ENCODE results near the gene TFDP2. TPM values are rescaled to one million over a fixed set of nuclear protein-coding genes. Genes with fewer than 3 reads are reported as not detected.

The TFDP2 gene
- total RNA-seq, 1 experiment from 2014 or later = 55.4 TPM

- peaks cover 7 to 11% of the 10 kb centered on the region in 2 experiments for H3K4me1 ChIP-seq (ENCODE audit: control insufficient read depth in 1 of 2, insufficient read depth in 2 of 2, low read length in 2 of 2)
- ChIA-PET POLR2A (no interaction called here), CTCF (no interaction called here), RAD21 (ENCODE audit: low non-redundant PET in 1 of 2, low total read pairs in 2 of 2, uncharacterized antibody in 2 of 2, unreplicated experiment in 2 of 2) (no interaction called here)
- H3K27ac ChIP-seq (ENCODE audit: low read depth, low read length) = no peak overlapping the region
- H3K4me2 ChIP-seq (ENCODE audit: low read length) = no peak overlapping the region
- no peaks in the 10 kb centered on the region for H4K20me1 ChIP-seq (ENCODE audit: insufficient read depth)
- no peaks in the 10 kb centered on the region for H3K79me2 ChIP-seq (ENCODE audit: insufficient read depth, low read length)
- H2AFZ ChIP-seq (ENCODE audit: low read depth, low read length, poor library complexity, severe bottlenecking) = no peak overlapping the region
- no peaks in the 10 kb centered on the region for H3K9me3 ChIP-seq (ENCODE audit: control insufficient read depth in 1 of 2, insufficient read depth in 1 of 2, low read depth in 1 of 2, low read length in 2 of 2)
- no peak overlapping the region for H3K9ac ChIP-seq (ENCODE audit: low read length)
- no TSS peak for BruUV-seq (replicated peaks)
- ATAC-seq (no peak), DNase-seq (ENCODE audit: low read depth, low spot score) (no peak)
- H3K27me3 ChIP-seq (ENCODE audit: insufficient read depth, low read length) = no peaks in the 10 kb centered on the region
- intact Hi-C loops (cut with micrococcal nuclease) = no loop called here
- TF ChIP-seq TCF7L2 (IDR thresholded peaks at IDR 0.05; ENCODE audit: borderline replicate concordance, extremely low read depth, insufficient read depth, insufficient read length) (no peak), ATF3 (IDR thresholded peaks at IDR 0.05) (no peak), ZNF274 (IDR thresholded peaks at IDR 0.05; ENCODE audit: low read depth, low read length) (no peak), EZH2phosphoT487 (IDR thresholded peaks at IDR 0.05; ENCODE audit: borderline replicate concordance) (no peak), YY1 (IDR thresholded peaks at IDR 0.05; ENCODE audit: extremely low read depth, insufficient replicate concordance, low read depth, low read length) (no peak), FOSL1 (IDR thresholded peaks at IDR 0.05; ENCODE audit: low read depth) (no peak), JUND (IDR thresholded peaks at IDR 0.05) (no peak), POLR2AphosphoS5 (IDR thresholded peaks at IDR 0.05; ENCODE audit: low read depth, low read length) (no peak)
- H3K36me3 ChIP-seq (ENCODE audit: control insufficient read depth in 1 of 2, insufficient read depth in 2 of 2, low read length in 2 of 2) = no peaks in the 10 kb centered on the region
- no peaks in the 10 kb centered on the region for H3K9me2 ChIP-seq (ENCODE audit: insufficient read depth)
- no peak overlapping the region for H3K4me3 ChIP-seq (replicated peaks in 1 of 2; ENCODE audit: low read depth in 1 of 2, low read length in 2 of 2)
Measured at GRCh38 chr3:142150271-142150670, 927 bp upstream of the TFDP2 start.

GRCh38 chr3:142149673-142149992, 289 bp upstream of the TFDP2 start:
- intact Hi-C loops (cut with micrococcal nuclease) = no loop called here
- Histone ChIP-seq H2AFZ (ENCODE audit: low read depth, low read length, poor library complexity, severe bottlenecking) (peak overlapping the region; percentile 37), H3K9ac (ENCODE audit: low read length) (peak overlapping the region; percentile 77), H3K27me3 (ENCODE audit: insufficient read depth, low read length) (no peaks in the 10 kb centered on the region), H3K4me2 (ENCODE audit: low read length) (peak overlapping the region; percentile 79), H3K4me1 (ENCODE audit: control insufficient read depth in 1 of 2, insufficient read depth in 2 of 2, low read length in 2 of 2) (peaks cover 7 to 11% of the 10 kb centered on the region in 2 experiments), H3K36me3 (ENCODE audit: control insufficient read depth in 1 of 2, insufficient read depth in 2 of 2, low read length in 2 of 2) (no peaks in the 10 kb centered on the region), H3K79me2 (ENCODE audit: insufficient read depth, low read length) (no peaks in the 10 kb centered on the region), H3K9me3 (ENCODE audit: control insufficient read depth in 1 of 2, insufficient read depth in 1 of 2, low read depth in 1 of 2, low read length in 2 of 2) (no peaks in the 10 kb centered on the region), H3K4me3 (replicated peaks in 1 of 2; ENCODE audit: low read depth in 1 of 2, low read length in 2 of 2) (peak overlapping the region; percentile 71), H3K27ac (ENCODE audit: low read depth, low read length) (no peak overlapping the region), H4K20me1 (ENCODE audit: insufficient read depth) (no peaks in the 10 kb centered on the region), H3K9me2 (ENCODE audit: insufficient read depth) (no peaks in the 10 kb centered on the region)
- ChIA-PET CTCF (no interaction called here), POLR2A (interaction anchor here (0.6 kb wide), 1 partner anchor 22 kb away, joined by 5 read pairs; no protein-coding TSS in a partner anchor), RAD21 (ENCODE audit: low non-redundant PET in 1 of 2, low total read pairs in 2 of 2, uncharacterized antibody in 2 of 2, unreplicated experiment in 2 of 2) (no interaction called here)
- no peak for ATAC-seq
- TF ChIP-seq POLR2AphosphoS5 (IDR thresholded peaks at IDR 0.05; ENCODE audit: low read depth, low read length) (no peak), YY1 (IDR thresholded peaks at IDR 0.05; ENCODE audit: extremely low read depth, insufficient replicate concordance, low read depth, low read length) (no peak), ELF1 (IDR thresholded peaks at IDR 0.05; ENCODE audit: borderline replicate concordance, low read depth) (no peak)
- BruUV-seq (replicated peaks) = no TSS peak
- DNase-seq (ENCODE audit: low read depth, low spot score) = no peak

Measured in HCT116 (cell line).